ENCODE results near the gene ARSK.
"Not testable (repeated sequence)": the region's sequence is repeated elsewhere in the genome, so short reads cannot be mapped to it uniquely, and the experiment has no call there.

ARSK gene

GRCh38 chr5:95631255-95631958 lies 76.5 kb downstream of the ARSK start:
- TF ChIP-seq, protein P1, sequence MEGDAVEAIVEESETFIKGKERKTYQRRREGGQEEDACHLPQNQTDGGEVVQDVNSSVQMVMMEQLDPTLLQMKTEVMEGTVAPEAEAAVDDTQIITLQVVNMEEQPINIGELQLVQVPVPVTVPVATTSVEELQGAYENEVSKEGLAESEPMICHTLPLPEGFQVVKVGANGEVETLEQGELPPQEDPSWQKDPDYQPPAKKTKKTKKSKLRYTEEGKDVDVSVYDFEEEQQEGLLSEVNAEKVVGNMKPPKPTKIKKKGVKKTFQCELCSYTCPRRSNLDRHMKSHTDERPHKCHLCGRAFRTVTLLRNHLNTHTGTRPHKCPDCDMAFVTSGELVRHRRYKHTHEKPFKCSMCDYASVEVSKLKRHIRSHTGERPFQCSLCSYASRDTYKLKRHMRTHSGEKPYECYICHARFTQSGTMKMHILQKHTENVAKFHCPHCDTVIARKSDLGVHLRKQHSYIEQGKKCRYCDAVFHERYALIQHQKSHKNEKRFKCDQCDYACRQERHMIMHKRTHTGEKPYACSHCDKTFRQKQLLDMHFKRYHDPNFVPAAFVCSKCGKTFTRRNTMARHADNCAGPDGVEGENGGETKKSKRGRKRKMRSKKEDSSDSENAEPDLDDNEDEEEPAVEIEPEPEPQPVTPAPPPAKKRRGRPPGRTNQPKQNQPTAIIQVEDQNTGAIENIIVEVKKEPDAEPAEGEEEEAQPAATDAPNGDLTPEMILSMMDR (IDR thresholded peaks at IDR 0.05; ENCODE audit: unreplicated experiment in 3 of 3): no peak
- Mint-ChIP-seq H3K9me3 (peaks cover 2% of the 10 kb centered on the region), H3K4me1 (no peaks in the 10 kb centered on the region), H3K27ac (no peak overlapping the region), H3K4me3 (no peak overlapping the region), H3K36me3 (ENCODE audit: low read depth) (no peaks in the 10 kb centered on the region), H3K27me3 (ENCODE audit: low read depth) (no peaks in the 10 kb centered on the region)

- Mint-ChIP-seq H3K9me3 (peaks cover 2% of the 10 kb centered on the region), H3K27me3 (ENCODE audit: low read depth) (no peaks in the 10 kb centered on the region), H3K36me3 (ENCODE audit: low read depth) (no peaks in the 10 kb centered on the region), H3K27ac (no peak overlapping the region), H3K4me3 (no peak overlapping the region), H3K4me1 (no peaks in the 10 kb centered on the region)
- TF ChIP-seq, protein P1 (IDR thresholded peaks at IDR 0.05; ENCODE audit: unreplicated experiment in 3 of 3): no peak
Measured at GRCh38 chr5:95631991-95632675, 77.2 kb downstream of the ARSK start.

DNA sequence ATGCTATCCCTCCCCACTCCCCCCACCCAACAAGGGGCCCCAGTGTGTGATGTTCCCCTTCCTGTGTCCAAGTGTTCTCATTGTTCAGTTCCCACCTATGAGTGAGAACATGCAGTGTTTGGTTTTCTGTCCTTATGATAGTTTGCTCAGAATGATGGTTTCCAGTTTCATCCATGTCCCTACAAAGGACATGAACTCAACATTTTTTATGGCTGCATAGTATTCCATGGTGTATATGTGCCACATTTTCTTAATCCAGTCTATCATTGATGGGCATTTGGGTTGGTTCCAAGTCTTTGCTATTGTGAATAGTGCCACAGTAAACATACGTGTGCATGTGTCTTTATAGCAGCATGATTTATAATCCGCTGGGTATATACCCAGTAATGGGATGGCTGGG lies 78.0 kb downstream of the ARSK start:
- not testable (repeated sequence) for H3K27me3 Mint-ChIP-seq (ENCODE audit: low read depth); H3K4me3 Mint-ChIP-seq; H3K4me1 Mint-ChIP-seq; H3K9me3 Mint-ChIP-seq; H3K36me3 Mint-ChIP-seq (ENCODE audit: low read depth); H3K27ac Mint-ChIP-seq

- Mint-ChIP-seq H3K36me3 (ENCODE audit: low read depth) (no peaks in the 10 kb centered on the region), H3K27ac (no peak overlapping the region), H3K4me1 (no peaks in the 10 kb centered on the region), H3K27me3 (ENCODE audit: low read depth) (peaks cover 4% of the 10 kb centered on the region), H3K9me3 (peaks cover 2% of the 10 kb centered on the region), H3K4me3 (no peak overlapping the region)
- TF ChIP-seq, protein P1 (IDR thresholded peaks at IDR 0.05; ENCODE audit: unreplicated experiment in 3 of 3): no peak
Measured at GRCh38 chr5:95633671-95634070, 78.8 kb downstream of the ARSK start.

DNA sequence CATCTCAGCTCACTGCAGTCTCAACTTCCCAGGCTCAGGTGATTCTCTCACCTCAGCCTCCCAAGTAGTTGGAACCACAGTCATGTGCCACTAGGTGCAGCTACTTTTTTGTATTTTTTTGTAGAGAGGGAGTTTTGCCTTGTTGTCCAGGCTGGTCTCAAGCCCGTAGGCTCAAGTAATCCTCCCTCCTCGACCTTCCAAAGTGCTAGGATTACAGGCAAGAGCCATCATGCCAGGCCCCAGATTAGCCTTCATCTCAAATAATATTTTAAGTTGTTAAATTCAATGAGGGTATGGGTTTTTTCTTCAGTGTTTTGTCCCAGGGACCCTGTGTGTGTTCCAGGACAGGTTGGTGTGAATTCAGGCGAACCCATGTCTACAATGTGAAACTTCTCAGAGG lies 79.2 kb downstream of the ARSK start:
- Mint-ChIP-seq H3K4me3 (no peak overlapping the region), H3K27ac (no peak overlapping the region), H3K27me3 (ENCODE audit: low read depth) (peaks cover 4% of the 10 kb centered on the region), H3K36me3 (ENCODE audit: low read depth) (no peaks in the 10 kb centered on the region), H3K9me3 (peaks cover 2% of the 10 kb centered on the region), H3K4me1 (no peaks in the 10 kb centered on the region)
- TF ChIP-seq, protein P1 (IDR thresholded peaks at IDR 0.05; ENCODE audit: unreplicated experiment in 3 of 3): no peak

GRCh38 chr5:95638632-95639031 lies 83.7 kb downstream of the ARSK start:
- Mint-ChIP-seq H3K9me3 (peaks cover 1% of the 10 kb centered on the region), H3K4me3 (no peak overlapping the region), H3K36me3 (ENCODE audit: low read depth) (no peaks in the 10 kb centered on the region), H3K27me3 (ENCODE audit: low read depth) (peaks cover 11% of the 10 kb centered on the region), H3K4me1 (no peaks in the 10 kb centered on the region), H3K27ac (no peak overlapping the region)
- TF ChIP-seq, protein P1 (IDR thresholded peaks at IDR 0.05; ENCODE audit: unreplicated experiment in 3 of 3): no peak

Measured in nephron (organoid).